Skin epidermis (tissue), 12 donors: Measurements from ENCODE around the gene ADCY10.

ENCODE experiments used
- H3K27ac ChIP-seq, 21 experiments: fragments of 200-600 bp; sonication (generic) in 11 of 21; one replicate each; pipeline ENCODE4 v1.5.0; 2020; ENCODE audit warnings: mild to moderate bottlenecking in 3 of 21, inconsistent platforms in 2 of 21, moderate library complexity in 2 of 21
- H3K4me3 ChIP-seq, 7 experiments: fragments of 200-600 bp; sonication (generic) in 2 of 7; one replicate each; pipeline ENCODE4 v1.5.0; 2020; ENCODE audit warnings: inconsistent platforms in 2 of 7, mild to moderate bottlenecking in 2 of 7, moderate library complexity in 1 of 7

ADCY10 gene

DNA sequence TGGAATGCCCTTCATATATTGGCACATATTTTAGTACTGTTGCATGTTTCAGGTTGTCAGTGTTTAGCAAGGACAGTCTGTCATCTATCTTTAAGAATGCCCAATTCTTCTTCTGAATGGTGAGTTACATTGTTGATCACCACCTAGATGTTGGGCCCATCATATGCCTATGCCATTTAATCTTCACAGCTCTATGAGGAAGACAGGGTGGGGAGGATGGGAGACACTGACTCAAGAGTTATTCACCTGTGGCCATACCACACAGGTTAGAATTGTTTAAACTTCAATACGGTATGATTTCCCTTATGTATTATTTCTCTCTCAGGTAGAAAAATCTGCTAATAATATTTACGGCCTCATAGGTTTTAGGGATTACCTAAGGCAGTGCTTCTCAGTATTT is 147.4 kb downstream of the ADCY10 start:
- H3K27ac ChIP-seq = no peak overlapping the region

DNA sequence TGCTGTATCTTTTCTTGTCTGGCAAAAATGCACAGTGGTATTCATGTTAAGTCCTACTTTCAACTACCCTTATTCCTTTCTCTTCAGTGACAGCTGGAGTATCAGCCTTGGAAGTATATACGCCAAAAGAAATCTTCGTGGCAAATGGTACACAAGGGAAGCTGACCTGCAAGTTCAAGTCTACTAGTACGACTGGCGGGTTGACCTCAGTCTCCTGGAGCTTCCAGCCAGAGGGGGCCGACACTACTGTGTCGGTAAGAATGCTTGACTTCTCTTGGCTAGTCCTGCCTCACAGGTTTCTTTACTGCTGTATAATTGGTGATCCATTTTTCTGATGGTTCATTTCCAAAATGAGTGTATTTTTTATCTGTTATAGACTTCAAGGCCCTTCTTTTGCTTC is 148.4 kb downstream of the ADCY10 start:
- H3K4me3 ChIP-seq = no peak overlapping the region

More for the DNA sequence above, 147.4 kb downstream of the ADCY10 start:
- H3K4me3 ChIP-seq = no peak overlapping the region

DNA sequence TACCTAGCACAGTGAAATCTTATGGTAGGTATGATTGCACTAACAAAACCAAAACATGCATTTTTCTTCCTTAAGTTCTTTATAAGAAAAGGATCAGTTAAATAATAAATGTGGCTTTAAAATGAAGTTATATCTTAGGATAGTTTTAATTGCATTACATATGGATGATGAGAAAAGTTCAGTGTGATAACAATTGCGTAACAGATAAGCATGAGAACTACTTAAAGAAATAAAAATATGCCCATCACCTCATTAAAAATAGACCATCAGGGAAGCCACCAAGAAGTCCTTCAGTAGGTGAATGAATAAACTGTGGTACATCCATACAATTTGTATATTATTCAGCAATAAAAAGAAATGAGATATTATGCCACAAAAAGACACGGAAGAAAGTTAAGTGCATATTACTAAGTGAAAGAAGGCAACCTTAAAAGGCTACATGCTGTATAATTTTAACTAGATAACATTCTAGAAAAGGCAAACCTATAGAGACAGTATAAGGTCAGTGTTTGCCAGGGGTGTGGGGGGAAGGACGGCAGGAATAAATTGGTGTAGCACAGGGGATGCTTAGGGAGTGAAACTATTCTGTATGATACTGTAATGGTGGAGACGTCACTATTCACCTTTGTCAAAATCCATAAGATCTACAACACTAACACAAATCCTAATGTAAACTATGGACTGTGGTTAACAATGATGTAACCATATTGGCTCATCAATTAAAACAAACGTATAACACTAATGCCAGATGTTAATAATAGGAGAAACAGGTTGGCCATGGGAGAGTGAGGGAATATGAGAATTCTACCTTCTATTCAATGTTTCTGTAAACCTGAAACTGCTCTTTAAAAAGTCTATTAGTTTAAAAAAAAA is 149.2 kb downstream of the ADCY10 start:
- H3K27ac ChIP-seq = no peak overlapping the region
- H3K4me3 ChIP-seq = no peak overlapping the region

More for the DNA sequence above, 148.4 kb downstream of the ADCY10 start:
- no peak overlapping the region for H3K27ac ChIP-seq

DNA sequence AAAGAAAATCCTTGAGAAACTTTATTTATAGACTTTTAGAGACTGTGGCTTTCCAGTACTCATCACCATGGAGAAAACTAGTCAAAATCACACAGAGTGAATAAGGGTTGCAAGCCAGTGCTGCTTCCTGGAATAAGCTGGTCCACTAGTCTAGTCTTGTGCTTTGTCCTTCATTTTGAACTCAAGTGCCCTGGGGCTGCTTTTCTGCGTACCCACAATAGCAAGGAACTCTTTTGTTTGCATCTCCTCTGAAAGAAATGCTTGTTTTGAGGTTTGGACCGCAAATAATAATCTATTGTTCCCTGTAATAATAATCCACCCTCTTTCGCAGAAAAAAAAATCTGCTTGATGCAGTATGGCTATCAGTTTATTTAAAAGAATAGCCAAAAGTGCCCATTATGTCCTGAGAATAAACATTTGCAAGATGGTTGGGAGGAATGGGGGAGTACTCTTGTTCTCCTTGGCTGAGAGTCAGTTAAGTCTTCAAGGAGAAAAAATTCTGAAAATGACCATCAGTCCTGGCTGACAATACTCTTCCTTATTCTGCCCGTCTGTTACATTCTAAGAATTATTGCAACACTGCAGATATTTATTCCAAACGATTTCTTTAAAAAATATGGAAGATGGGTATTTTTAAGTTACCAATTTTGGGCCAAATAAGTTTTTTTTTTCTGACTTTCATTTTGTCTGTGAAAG is 150.3 kb downstream of the ADCY10 start:
- Histone ChIP-seq H3K4me3 (no peak overlapping the region), H3K27ac (no peak overlapping the region)

DNA sequence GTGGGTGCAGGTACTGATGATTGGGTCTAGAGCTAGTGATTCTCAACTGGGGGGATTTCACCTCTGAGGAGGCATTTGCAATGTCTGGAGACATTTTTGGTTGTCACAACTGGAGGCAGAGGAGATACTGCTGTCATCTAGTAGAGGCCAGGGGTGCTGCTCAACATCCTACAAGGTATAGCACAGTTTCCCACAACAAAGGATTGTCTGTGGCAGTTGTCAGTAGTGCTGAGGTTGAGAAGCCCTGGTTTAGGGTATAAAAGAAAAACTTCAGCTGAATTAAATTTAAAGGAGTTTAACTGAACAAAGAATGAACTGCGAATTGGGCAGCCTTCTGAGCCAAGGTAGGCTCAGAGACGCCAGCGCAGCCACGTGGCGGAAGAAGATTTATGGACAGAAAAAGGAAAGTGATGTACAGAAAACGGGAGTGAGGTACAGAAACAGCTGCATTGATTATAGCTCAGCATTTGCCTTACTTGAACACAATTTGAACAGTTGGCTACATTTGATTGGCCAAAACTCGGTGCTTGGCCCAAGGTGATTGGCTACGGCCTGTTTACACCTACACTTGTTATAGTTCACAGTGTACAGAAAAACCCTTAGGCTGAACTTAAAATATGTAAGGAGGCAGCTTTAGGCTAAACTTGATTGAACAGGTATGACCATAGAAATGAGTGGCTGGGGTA is 151.7 kb downstream of the ADCY10 start:
- no peak overlapping the region for H3K27ac ChIP-seq

DNA sequence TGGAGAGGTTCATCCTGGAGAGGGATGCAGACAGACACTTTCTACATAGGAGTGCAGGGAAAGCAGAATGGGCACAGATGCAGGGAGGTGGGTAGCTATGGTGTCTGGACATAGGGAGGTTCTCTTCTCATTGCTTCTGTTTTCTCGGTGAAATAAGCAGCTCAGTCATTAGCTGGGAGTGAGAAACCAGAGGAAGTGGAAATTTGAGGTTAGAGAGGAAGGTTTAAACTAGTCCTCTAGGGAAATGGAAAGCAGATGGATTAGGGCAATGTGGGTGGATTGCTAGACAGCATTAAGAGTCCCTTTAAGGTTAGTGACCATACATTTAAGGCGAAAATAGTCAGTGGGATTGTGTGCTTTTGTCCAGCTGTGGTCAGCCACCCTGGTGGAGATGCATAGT is 152.5 kb downstream of the ADCY10 start:
- H3K27ac ChIP-seq = no peak overlapping the region
- no peak overlapping the region for H3K4me3 ChIP-seq

More for the DNA sequence above, 151.7 kb downstream of the ADCY10 start:
- H3K4me3 ChIP-seq = no peak overlapping the region
